Measurements from ENCODE around the gene ASB14.

ASB14 gene

DNA sequence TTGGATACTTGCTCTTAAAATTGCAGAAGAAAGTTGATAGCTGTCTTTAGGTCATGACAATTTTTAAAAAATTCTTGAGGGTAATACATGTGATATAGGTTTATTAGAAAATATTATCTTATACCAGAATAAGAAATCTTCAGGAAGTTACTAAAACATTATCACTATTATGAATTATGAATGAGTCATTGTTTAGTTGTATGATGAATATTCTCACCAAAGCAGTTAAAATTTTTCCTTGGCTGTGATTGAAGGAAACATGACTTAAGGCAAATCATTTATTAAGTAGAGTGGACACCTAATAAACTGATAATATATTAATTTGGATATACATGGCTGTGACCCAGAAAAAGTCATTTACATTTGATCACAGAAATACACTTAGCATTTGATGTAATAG is 34.8 kb downstream of the ASB14 start:
- DNase-seq: no peak

GRCh38 chr3:57256844-57257243 is 35.6 kb downstream of the ASB14 start:
- DNase-seq: no peak

DNA sequence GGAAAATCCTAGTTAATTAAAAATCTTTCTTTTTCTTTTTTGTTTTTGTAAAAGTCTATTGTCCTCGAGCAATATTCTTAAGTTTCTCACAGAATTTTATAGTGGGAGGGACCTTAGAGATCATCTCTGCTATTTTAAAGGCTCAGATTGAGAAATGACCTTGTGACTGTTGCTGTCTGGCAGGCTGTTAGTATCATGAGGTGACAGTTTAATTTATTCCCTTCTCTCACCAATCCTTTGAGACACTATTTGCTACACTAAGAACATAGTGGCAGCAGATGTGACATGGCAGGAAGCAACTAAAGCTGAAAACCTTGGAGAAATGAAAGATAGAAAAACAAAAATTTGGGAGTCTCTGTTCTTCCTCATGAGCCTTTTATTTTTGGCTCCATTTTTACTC is 40.1 kb downstream of the ASB14 start:
- no peak for DNase-seq

- DNase-seq: no peak
Measured at GRCh38 chr3:57244946-57245345, 47.5 kb downstream of the ASB14 start.

- DNase-seq: no peak
Measured at GRCh38 chr3:57234613-57235575, 57.6 kb downstream of the ASB14 start.

- DNase-seq: no peak
Measured at GRCh38 chr3:57233799-57234198, 58.7 kb downstream of the ASB14 start.

- no peak for DNase-seq
Measured at GRCh38 chr3:57230006-57230405, 62.5 kb downstream of the ASB14 start.

DNA sequence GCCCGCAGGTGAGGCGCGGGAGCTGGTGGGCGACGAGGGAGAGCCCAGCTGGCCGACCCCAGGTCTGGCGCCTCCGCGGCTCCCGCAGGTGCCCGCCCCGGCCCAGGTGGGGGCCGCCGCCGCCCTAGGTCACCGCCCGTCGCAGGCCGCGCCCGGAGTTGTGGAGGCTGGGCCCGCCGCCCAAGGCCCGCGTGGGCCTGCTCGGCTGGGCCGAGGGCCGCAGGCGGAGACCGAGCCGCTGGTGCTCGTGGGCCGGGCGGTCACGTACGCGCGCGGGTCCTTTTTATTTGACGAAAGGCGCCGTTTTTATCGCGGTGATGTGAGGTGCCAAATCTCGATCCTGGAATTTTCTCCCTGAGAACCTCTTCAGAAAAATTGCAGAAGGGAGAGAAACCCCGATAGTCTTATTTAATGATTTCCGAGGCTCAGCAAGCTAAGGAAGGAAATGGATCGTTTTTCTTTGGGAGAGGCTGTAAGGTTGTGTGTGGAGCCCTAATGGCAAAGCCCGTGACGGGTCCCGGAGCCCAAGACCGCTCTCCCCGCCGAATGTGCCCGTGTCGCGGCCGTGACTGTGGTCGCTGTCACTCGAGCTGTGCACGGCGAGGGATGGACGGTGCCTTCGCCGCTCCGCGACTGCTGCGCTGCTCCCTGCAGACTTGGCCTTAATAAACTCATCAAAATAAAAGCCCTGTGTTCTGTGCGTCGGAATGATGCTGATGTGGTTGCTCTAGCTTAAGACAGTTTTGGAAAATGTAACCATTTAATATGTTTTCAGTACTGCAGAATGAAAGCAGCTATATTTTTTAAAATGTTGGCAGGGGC is 64.3 kb downstream of the ASB14 start:
- DNase-seq: peak; percentile 45

DNA sequence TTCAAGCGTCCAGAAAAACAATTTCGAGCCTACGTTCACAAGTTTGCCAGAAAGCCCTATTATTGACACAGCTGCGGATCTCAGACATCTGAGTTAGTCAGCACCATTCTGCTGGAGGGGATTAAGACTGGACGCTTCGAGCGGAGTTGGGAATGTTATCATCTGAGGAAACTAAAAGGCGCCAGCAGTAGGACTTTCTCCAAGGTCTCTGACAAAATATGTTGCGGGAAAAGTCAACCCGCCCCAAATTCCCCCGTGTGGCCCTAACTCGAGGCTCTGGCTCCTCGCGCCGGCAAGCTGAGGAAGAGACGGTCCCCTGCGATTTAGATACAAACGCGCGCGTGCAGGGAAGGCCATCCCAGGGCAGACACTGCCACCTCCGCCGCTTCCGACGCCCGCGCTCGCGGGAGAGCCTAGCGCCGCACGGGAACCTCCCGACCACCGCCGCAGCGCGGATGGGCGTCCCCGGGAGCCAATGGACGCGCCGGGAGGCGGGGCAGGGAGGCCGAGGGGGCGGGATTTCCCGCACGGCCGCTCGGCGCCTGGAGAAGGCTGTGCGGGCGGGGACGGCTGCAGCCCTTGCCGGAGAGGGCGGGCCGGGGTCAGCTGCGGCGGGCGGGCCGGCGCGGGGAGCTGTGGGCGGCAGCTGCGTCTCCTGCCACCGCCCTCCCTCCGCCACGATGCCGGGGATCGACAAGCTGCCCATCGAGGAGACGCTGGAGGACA is 65.1 kb downstream of the ASB14 start, which contains the start of gene APPL1:
Gene APPL1 (plus strand): TSS at position 526 of the 726 bp plus-strand sequence. CDS start 155 bp downstream, at position 681.
- DNase-seq: peak; percentile 81

- DNase-seq: no peak
Measured at GRCh38 chr3:57226176-57226575, 66.3 kb downstream of the ASB14 start.

DNA sequence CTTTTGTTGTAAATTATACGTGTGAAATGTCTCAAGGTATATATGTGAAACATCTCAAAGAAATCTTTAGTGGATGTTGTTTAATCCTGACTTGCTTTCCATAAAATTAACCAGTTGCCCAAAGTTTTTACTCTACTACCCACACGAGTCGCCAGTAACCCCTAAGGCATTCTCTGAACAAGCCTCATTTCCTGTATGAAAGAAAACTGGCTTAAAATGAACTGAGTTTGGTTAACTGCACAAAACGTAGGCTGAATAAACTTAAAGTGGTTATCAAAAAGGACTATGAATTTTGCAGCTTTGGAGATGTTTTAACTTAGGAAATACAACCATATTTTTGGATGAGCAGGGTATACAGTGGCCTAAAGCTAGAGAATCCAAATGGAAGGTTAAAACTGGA is 67.6 kb downstream of the ASB14 start:
- DNase-seq: no peak

- no peak for DNase-seq
Measured at GRCh38 chr3:57221883-57222282, 70.6 kb downstream of the ASB14 start.

All from NK-92 treated with Interleukin-12 subunit alpha and Interleukin-12 subunit beta, amount 100 ng/mL, for 24 hours (cell line).